SK-N-MC (cell line): ENCODE results near the gene KIRREL2.

Experiments
- DNase-seq: peaks from one replicate; pipeline ENCODE4 v3.0.0-alpha.2; 2011; ENCODE audit warnings: low read depth, low spot score
- H3K27ac ChIP-seq: fragments of 200-600 bp; sonication (generic); 2 replicates; pipeline ENCODE4 v1.5.1; 2016; ENCODE audit warnings: mixed run types
- H3K36me3 ChIP-seq: fragments of 200-600 bp; sonication (generic); 2 replicates; pipeline ENCODE4 v1.6.1; 2017; ENCODE audit warnings: antibody characterized with exemption, low read length, mixed read lengths; ENCODE audit not compliant: insufficient read depth
- H3K4me3 ChIP-seq: fragments of 200-600 bp; sonication (generic); 2 replicates; pipeline ENCODE4 v1.5.1; 2016
- H3K9ac ChIP-seq: fragments of 200-600 bp; sonication (generic); 2 replicates; pipeline ENCODE4 v1.8.0; 2017; ENCODE audit warnings: mixed run types, mixed read lengths; ENCODE audit not compliant: insufficient read length
- H3K9me3 ChIP-seq: fragments of 200-600 bp; sonication (generic); 2 replicates; pipeline ENCODE4 v1.6.1; 2017; ENCODE audit warnings: low read depth, mild to moderate bottlenecking, antibody characterized with exemption, low read length, moderate library complexity, mixed read lengths
- EZH2 ChIP-seq: fragments of 200-600 bp; sonication (generic); IDR thresholded peaks from one replicate; pipeline ENCODE4 v1.6.1; 2017; ENCODE audit warnings: antibody characterized with exemption
- FOXP2 ChIP-seq: optimal IDR thresholded peaks from 2 replicates; pipeline ENCODE3; 2011; ENCODE audit warnings: mild to moderate bottlenecking, moderate library complexity; ENCODE audit not compliant: insufficient read depth; ENCODE audit errors: extremely low read length, control extremely low read depth
- POLR2AphosphoS5 ChIP-seq: IDR thresholded peaks from 2 replicates; pipeline ENCODE4 v1.6.1; 2012; ENCODE audit warnings: mild to moderate bottlenecking, low read depth, low read length, borderline replicate concordance

KIRREL2 gene

GRCh38 chr19:35843676-35844481, 12.8 kb upstream of the KIRREL2 start:
- H3K27ac ChIP-seq, result no peak overlapping the region
- DNase-seq, result no peak
- H3K4me3 ChIP-seq, result no peak overlapping the region
- H3K9ac ChIP-seq, result no peak overlapping the region
- TF ChIP-seq FOXP2, result no peak
- TF ChIP-seq EZH2, result no peak
- no peak for TF ChIP-seq POLR2AphosphoS5
- H3K9me3 ChIP-seq, result no peaks in the 10 kb centered on the region
- no peaks in the 10 kb centered on the region for H3K36me3 ChIP-seq

DNA sequence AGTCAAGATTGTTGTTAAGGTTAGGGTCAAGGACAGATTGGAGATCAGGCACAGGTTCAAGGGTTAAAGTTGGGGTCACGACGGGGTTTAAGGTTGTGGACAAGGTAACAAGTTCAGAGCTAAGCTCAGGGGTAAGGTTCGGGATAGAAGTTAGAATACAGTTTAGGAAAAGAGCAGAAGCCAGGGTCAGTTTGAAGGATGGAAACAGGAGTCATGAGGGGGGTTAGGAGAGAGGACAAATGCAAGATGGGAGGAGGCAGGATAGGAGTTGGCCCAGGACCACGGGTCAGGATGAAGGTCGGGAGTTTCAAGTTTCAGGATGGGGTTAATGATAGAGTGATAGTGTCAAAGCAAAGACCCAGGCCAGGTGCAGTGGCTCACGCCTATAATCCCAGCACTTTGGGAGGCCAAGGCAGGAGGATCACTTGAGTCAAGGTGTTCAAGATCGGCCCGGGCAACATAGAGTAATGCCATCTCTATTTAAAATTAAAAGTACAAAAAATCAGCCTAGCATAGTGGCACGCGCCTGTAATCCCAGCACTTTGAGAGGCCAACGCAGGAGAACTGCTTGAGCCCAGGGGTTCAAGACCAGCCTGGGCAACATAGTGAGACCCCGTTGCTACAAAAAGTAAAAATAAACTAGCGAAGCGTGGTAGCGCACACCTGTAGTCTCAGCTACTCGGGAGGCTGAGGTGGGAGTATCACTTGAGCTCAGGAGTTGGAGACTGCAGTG, 12.1 kb upstream of the KIRREL2 start:
- Histone ChIP-seq H3K27ac (no peak overlapping the region), H3K9me3 (no peaks in the 10 kb centered on the region), H3K4me3 (no peak overlapping the region), H3K36me3 (no peaks in the 10 kb centered on the region), H3K9ac (no peak overlapping the region)
- DNase-seq, result no peak
- TF ChIP-seq EZH2, result no peak
- TF ChIP-seq POLR2AphosphoS5, result no peak
- no peak for TF ChIP-seq FOXP2

DNA sequence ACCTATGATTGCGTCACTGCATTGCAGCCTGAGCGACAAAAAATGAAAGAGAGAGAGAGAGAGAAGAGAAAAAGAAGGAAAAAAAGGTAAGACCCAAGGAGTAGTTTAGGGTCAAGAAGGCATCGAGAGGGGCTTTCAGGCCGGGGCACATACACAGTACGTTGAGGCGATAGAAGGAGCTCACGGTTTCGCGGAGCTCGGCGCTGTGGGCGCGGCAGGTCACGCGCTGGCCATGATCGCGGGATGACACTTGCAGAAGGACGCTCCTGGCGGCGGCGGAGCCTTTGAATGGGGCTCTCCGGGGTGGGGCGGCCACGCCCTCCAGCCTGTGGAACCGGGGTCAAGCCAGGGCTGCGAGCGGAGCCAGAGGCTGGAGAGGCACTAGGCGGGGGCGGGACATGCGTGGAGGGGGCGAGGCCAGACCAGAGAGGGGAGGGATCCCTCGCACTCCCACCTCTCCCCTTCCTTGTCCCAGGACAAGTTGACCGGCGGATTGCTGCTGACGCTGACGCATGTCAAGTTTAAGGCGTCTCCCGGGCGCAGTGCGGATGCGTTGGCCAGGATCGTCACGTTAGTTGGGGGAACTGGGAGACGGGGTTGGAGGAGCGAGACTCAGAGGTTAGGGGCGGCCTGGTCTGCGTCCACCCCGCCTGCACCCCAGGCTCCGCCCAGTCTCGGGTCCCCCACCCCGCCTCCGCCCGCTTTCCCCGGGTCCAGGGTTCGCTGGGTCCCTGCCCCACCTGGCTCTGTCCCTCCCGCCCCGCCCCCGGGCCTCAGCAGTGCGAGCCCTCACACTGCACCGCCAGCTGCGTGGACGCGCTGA, 11.3 kb upstream of the KIRREL2 start:
- Histone ChIP-seq H3K27ac (no peak overlapping the region), H3K36me3 (no peaks in the 10 kb centered on the region), H3K9ac (no peak overlapping the region), H3K4me3 (no peak overlapping the region), H3K9me3 (no peaks in the 10 kb centered on the region)
- TF ChIP-seq POLR2AphosphoS5, result no peak
- no peak for TF ChIP-seq EZH2
- no peak for TF ChIP-seq FOXP2
- no peak for DNase-seq

DNA sequence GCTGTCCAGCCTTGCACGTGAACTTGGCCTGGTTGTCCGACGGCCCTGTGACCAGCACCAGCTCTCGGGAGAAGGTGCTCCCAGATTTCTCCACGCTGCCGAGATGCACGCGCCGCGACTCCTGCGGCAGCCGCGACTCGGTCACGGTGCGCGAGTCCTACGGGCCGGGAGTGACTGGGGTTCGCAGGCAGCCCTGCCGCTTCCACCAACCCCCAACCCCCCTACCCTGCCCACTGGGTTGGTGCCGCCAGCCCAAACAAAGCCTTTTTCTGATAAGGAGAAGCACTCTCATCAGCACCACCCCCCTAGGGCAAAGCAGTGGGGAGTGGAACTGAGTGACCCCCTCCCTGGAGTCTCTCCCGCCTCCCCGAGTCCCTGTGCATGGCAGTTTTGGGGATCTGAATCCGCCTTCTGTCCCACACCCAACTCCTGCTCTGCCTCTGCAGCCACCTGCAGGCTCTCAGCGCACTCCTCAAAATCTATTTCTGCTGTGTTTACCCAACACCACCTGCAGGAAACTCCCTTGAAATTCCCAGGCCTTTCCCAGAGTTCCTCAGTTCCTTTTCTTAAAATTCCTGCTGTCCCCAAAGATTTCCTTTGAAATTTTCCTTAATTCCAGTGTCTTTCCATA, 10.6 kb upstream of the KIRREL2 start:
- Histone ChIP-seq H3K27ac (no peak overlapping the region), H3K4me3 (no peak overlapping the region), H3K36me3 (no peaks in the 10 kb centered on the region), H3K9me3 (no peaks in the 10 kb centered on the region), H3K9ac (no peak overlapping the region)
- DNase-seq, result no peak
- TF ChIP-seq EZH2 (no peak), FOXP2 (no peak), POLR2AphosphoS5 (no peak)

DNA sequence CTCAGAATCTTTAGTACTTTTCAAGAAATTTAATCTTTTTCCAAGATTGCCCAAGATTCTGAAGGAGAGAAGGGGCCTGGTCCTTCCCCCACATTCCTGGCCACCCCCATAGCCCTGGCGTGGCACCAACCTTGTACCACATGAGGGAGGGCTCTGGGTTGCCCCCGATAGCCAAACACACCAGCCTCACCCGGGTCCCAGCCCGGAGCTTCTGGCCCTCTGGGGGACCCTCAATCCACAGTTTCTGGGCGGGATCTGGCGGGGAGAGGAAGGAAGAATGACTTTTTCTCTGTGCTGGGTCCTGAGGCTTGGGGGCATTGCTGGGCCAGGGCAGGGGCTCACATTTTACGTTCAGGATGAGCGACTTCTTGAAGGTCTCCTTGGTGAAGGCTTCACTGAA, 8.8 kb upstream of the KIRREL2 start:
- DNase-seq, result no peak
- TF ChIP-seq EZH2 (no peak), FOXP2 (no peak), POLR2AphosphoS5 (no peak)
- no peaks in the 10 kb centered on the region for H3K9me3 ChIP-seq
- H3K9ac ChIP-seq, result no peak overlapping the region
- no peak overlapping the region for H3K27ac ChIP-seq
- no peaks in the 10 kb centered on the region for H3K36me3 ChIP-seq
- H3K4me3 ChIP-seq, result no peak overlapping the region

GRCh38 chr19:35848486-35848885, 8.2 kb upstream of the KIRREL2 start:
- DNase-seq, result no peak
- no peaks in the 10 kb centered on the region for H3K36me3 ChIP-seq
- TF ChIP-seq FOXP2 (no peak), POLR2AphosphoS5 (no peak), EZH2 (no peak)
- no peak overlapping the region for H3K4me3 ChIP-seq
- H3K9ac ChIP-seq, result no peak overlapping the region
- H3K27ac ChIP-seq, result no peak overlapping the region
- H3K9me3 ChIP-seq, result no peaks in the 10 kb centered on the region

- Histone ChIP-seq H3K27ac (no peak overlapping the region), H3K36me3 (no peaks in the 10 kb centered on the region), H3K4me3 (no peak overlapping the region), H3K9ac (no peak overlapping the region), H3K9me3 (no peaks in the 10 kb centered on the region)
- no peak for TF ChIP-seq POLR2AphosphoS5
- no peak for TF ChIP-seq EZH2
- TF ChIP-seq FOXP2, result no peak
- DNase-seq, result no peak
Measured at GRCh38 chr19:35848919-35849505, 7.7 kb upstream of the KIRREL2 start.
